Muscle of leg (tissue), 11 donors: ENCODE data around the gene ATP9A. TPM values are rescaled to one million over a fixed set of nuclear protein-coding genes. Genes with fewer than 3 reads are reported as not detected.
"Not testable (repeated sequence)": the region's sequence is repeated elsewhere in the genome, so short reads cannot be mapped to it uniquely, and the experiment has no call there.

ENCODE experiments used
- DNase-seq: peaks from one replicate; pipeline ENCODE4 v3.0.0; 2013
- H3K27ac ChIP-seq: one replicate; pipeline ENCODE4 v1.5.1; 2013; ENCODE audit warnings: mild to moderate bottlenecking, low read length, control low read depth
- H3K27me3 ChIP-seq: one replicate; pipeline ENCODE4 v1.6.1; 2013; ENCODE audit warnings: low read length; ENCODE audit not compliant: control insufficient read depth, insufficient read depth
- H3K36me3 ChIP-seq: one replicate; pipeline ENCODE4 v1.6.1; 2013; ENCODE audit warnings: low read length; ENCODE audit not compliant: control insufficient read depth, insufficient read depth
- H3K4me1 ChIP-seq: one replicate; pipeline ENCODE4 v1.6.1; 2013; ENCODE audit warnings: low read length; ENCODE audit not compliant: control insufficient read depth, insufficient read depth
- H3K4me3 ChIP-seq: one replicate; pipeline ENCODE4 v1.5.1; 2013; ENCODE audit warnings: low read length, control low read depth
- H3K9me3 ChIP-seq: replicated peaks from 2 replicates; pipeline ENCODE4 v1.6.1; 2013; ENCODE audit warnings: low read depth, low read length; ENCODE audit not compliant: control insufficient read depth
- WGBS: methylation state at CpG from one replicate; pipeline ENCODE4 v1.1.5; 2013; ENCODE audit warnings: missing lambda C conversion rate; ENCODE audit not compliant: insufficient coverage; 5-methylcytosine and 5-hydroxymethylcytosine counted together
- polyA plus RNA-seq, 8 donors: library from polyadenylated mRNA; unstranded; fragments of 120-200 nt; gene quantifications; one replicate each; pipeline versions ENCODE4 v1.2.1 to v1.2.3, GENCODE V29; 2013; ENCODE audit warnings: inconsistent platforms in 1 of 8, low replicate concordance in 1 of 8; ENCODE audit not compliant: insufficient read length in 8 of 8, insufficient read depth in 1 of 8
- total RNA-seq: library from RNA; stranded (reverse); fragments of 120-200 nt; gene quantifications from one replicate; pipeline ENCODE4 v1.2.4, GENCODE V29; 2013

Gene ATP9A
- total and polyA plus RNA-seq, 9 donors = 39.4 to 79.4 (median 49.0) TPM

- no peak for DNase-seq
- Histone ChIP-seq H3K36me3 (peaks cover 37% of the 10 kb centered on the region), H3K9me3 (no peaks in the 10 kb centered on the region), H3K4me1 (no peaks in the 10 kb centered on the region), H3K4me3 (no peak overlapping the region), H3K27me3 (no peaks in the 10 kb centered on the region), H3K27ac (no peak overlapping the region)
- WGBS = 67% methylated on average over 2 of the region's 7 CpGs
Observed at GRCh38 chr20:51660672-51661608, 107.2 kb downstream of the ATP9A start.

- Histone ChIP-seq H3K4me1 (no peaks in the 10 kb centered on the region), H3K4me3 (no peak overlapping the region), H3K9me3 (no peaks in the 10 kb centered on the region), H3K27ac (no peak overlapping the region), H3K36me3 (peaks cover 35% of the 10 kb centered on the region), H3K27me3 (no peaks in the 10 kb centered on the region)
- no peak for DNase-seq
- 93% methylated on average over 3 of the region's 8 CpGs for WGBS
Observed at GRCh38 chr20:51659491-51660050, 108.6 kb downstream of the ATP9A start.

- WGBS = 92% methylated on average over 18 of the region's 21 CpGs
Observed at GRCh38 chr20:51656726-51657260, 111.4 kb downstream of the ATP9A start.

GRCh38 chr20:51656089-51656488, 112.1 kb downstream of the ATP9A start:
- H3K4me1 ChIP-seq, DNase-seq, H3K4me3 ChIP-seq, H3K27ac ChIP-seq, H3K27me3 ChIP-seq, H3K9me3 ChIP-seq: not testable (repeated sequence)
- no CpG with 5 or more reads among the region's 5 CpGs for WGBS
- H3K36me3 ChIP-seq = peaks cover 30% of the 10 kb centered on the region

More at GRCh38 chr20:51656726-51657260, 111.4 kb downstream of the ATP9A start:
- Histone ChIP-seq H3K4me3 (no peak overlapping the region), H3K4me1 (peaks cover 4% of the 10 kb centered on the region), H3K27ac (no peak overlapping the region), H3K9me3 (no peaks in the 10 kb centered on the region), H3K27me3 (no peaks in the 10 kb centered on the region), H3K36me3 (peaks cover 33% of the 10 kb centered on the region)
- no peak for DNase-seq

- Histone ChIP-seq H3K4me1 (peaks cover 4% of the 10 kb centered on the region), H3K4me3 (no peak overlapping the region), H3K9me3 (no peaks in the 10 kb centered on the region), H3K27me3 (no peaks in the 10 kb centered on the region), H3K27ac (no peak overlapping the region), H3K36me3 (peaks cover 24% of the 10 kb centered on the region)
- no peak for DNase-seq
- WGBS = 100% methylated on average over 2 of the region's 5 CpGs
Observed at GRCh38 chr20:51654495-51654894, 113.7 kb downstream of the ATP9A start.

- Histone ChIP-seq H3K27me3 (no peaks in the 10 kb centered on the region), H3K4me1 (peaks cover 4% of the 10 kb centered on the region), H3K9me3 (no peaks in the 10 kb centered on the region), H3K4me3 (no peak overlapping the region), H3K27ac (no peak overlapping the region), H3K36me3 (peaks cover 27% of the 10 kb centered on the region)
- WGBS = 100% methylated on average over 1 of the region's 4 CpGs
- DNase-seq = no peak
Observed at GRCh38 chr20:51654060-51654459, 114.1 kb downstream of the ATP9A start.

- Histone ChIP-seq H3K27ac (no peak overlapping the region), H3K9me3 (no peaks in the 10 kb centered on the region), H3K4me1 (peaks cover 4% of the 10 kb centered on the region), H3K27me3 (no peaks in the 10 kb centered on the region), H3K36me3 (peaks cover 32% of the 10 kb centered on the region), H3K4me3 (no peak overlapping the region)
- 79% methylated on average over 3 of the region's 6 CpGs for WGBS
- DNase-seq = no peak
Observed at GRCh38 chr20:51653226-51653625, 115.0 kb downstream of the ATP9A start.

- Histone ChIP-seq H3K9me3 (no peaks in the 10 kb centered on the region), H3K27ac (peak overlapping the region; percentile 20), H3K4me3 (no peak overlapping the region), H3K36me3 (peaks cover 29% of the 10 kb centered on the region), H3K4me1 (peaks cover 4% of the 10 kb centered on the region), H3K27me3 (no peaks in the 10 kb centered on the region)
- WGBS = 32% methylated on average over 9 of the region's 12 CpGs
- DNase-seq = peak; percentile 53
Observed at GRCh38 chr20:51651921-51652549, 116.2 kb downstream of the ATP9A start.

- Histone ChIP-seq H3K4me3 (no peak overlapping the region), H3K9me3 (no peaks in the 10 kb centered on the region), H3K4me1 (peaks cover 4% of the 10 kb centered on the region), H3K36me3 (peaks cover 25% of the 10 kb centered on the region), H3K27me3 (no peaks in the 10 kb centered on the region), H3K27ac (peak overlapping the region; percentile 35)
- peak; percentile 52 for DNase-seq
- no CpG with 5 or more reads among the region's 5 CpGs for WGBS
Observed at GRCh38 chr20:51650685-51651134, 117.5 kb downstream of the ATP9A start.

GRCh38 chr20:51648571-51648947, 119.6 kb downstream of the ATP9A start:
- no peak for DNase-seq
- peaks cover 17% of the 10 kb centered on the region for H3K36me3 ChIP-seq
- H3K4me3 ChIP-seq = no peak overlapping the region
- H3K4me1 ChIP-seq = peaks cover 4% of the 10 kb centered on the region
- H3K9me3 ChIP-seq = no peaks in the 10 kb centered on the region
- no CpG with 5 or more reads among the region's 2 CpGs for WGBS
- no peak overlapping the region for H3K27ac ChIP-seq
- H3K27me3 ChIP-seq = no peaks in the 10 kb centered on the region
